Testis (tissue), 3 donors: ENCODE data around the gene DNAJC13. TPM values are rescaled to one million over a fixed set of nuclear protein-coding genes. Genes with fewer than 3 reads are reported as not detected.

Experiments used
- DNase-seq: peaks from one replicate; pipeline ENCODE4 v3.0.0-alpha.2; 2019
- H3K27ac ChIP-seq, 2 donors: fragments of 200-600 bp; sonication (generic); one replicate each; pipeline ENCODE4 v1.5.1; 2019
- H3K27me3 ChIP-seq: fragments of 200-600 bp; sonication (generic); one replicate; pipeline ENCODE4 v1.5.1; 2019
- H3K36me3 ChIP-seq: fragments of 200-600 bp; sonication (generic); one replicate; pipeline ENCODE4 v1.5.1; 2017; ENCODE audit warnings: low read depth; ENCODE audit errors: missing control alignments
- H3K4me1 ChIP-seq: fragments of 200-600 bp; sonication (generic); one replicate; pipeline ENCODE4 v1.5.1; 2019
- H3K4me3 ChIP-seq, 2 donors: fragments of 200-600 bp; sonication (generic); one replicate each; pipeline ENCODE4 v1.5.1; 2017 to 2019
- H3K9me3 ChIP-seq: fragments of 200-600 bp; sonication (generic); one replicate; pipeline ENCODE4 v1.5.1; 2017
- CTCF ChIP-seq, 3 experiments: fragments of 450-650 bp in 2 of 3; fragments of 200-600 bp in 1 of 3; sonication (generic) in 1 of 3; IDR thresholded peaks; one replicate each; pipeline ENCODE4 v1.5.1; 2016 to 2019; ENCODE audit warnings: antibody characterized with exemption in 3 of 3, mild to moderate bottlenecking in 2 of 3, moderate library complexity in 1 of 3
- POLR2A ChIP-seq: fragments of 450-650 bp; IDR thresholded peaks from one replicate; pipeline ENCODE4 v1.6.1; 2017; ENCODE audit warnings: antibody characterized with exemption, mild to moderate bottlenecking, moderate library complexity
- WGBS, 2 donors: methylation state at CpG; one replicate each; pipeline ENCODE4 v1.1.5; 2018; 5-methylcytosine and 5-hydroxymethylcytosine counted together
- intact Hi-C: fragments of 100-400 bp; cut with DNase I; formaldehyde crosslinking; loops from one replicate; pipeline ENCODE4 v1.15.1; 2023; ENCODE audit warnings: low total_unique reads
- polyA plus RNA-seq: library from polyadenylated mRNA; stranded (reverse); fragments of 350-450 nt; fragmentation: Illumina TruSeq; extraction: RNeasy Lipid Tissue Mini Kit (QIAGEN cat#74804); gene quantifications from one replicate; pipeline ENCODE4 v1.2.3, GENCODE V29; 2014; ENCODE audit warnings: low read depth, low replicate concordance; ENCODE audit not compliant: insufficient read depth
- total RNA-seq, 2 donors: library from RNA; depleted of rRNA; stranded (reverse); fragments of >200 nt; gene quantifications; one replicate each; pipeline ENCODE4 v1.2.3, GENCODE V29; 2016

The DNAJC13 gene
- total and polyA plus RNA-seq, 3 donors from 2014 or later: 16.8 to 54.4 (median 40.1) TPM

- TF ChIP-seq CTCF (IDR thresholded peaks at IDR 0.05): no peak
- TF ChIP-seq POLR2A: no peak
- H3K27ac ChIP-seq: no peak overlapping the region
Measured at GRCh38 chr3:132569153-132569552, 151.9 kb downstream of the DNAJC13 start.

GRCh38 chr3:132569580-132569979, 152.3 kb downstream of the DNAJC13 start:
- intact Hi-C loops: no loop called here
- no peak for DNase-seq
- H3K9me3 ChIP-seq: no peaks in the 10 kb centered on the region
- no peaks in the 10 kb centered on the region for H3K36me3 ChIP-seq
- no peak overlapping the region for H3K4me3 ChIP-seq
- H3K27me3 ChIP-seq: no peaks in the 10 kb centered on the region
- H3K4me1 ChIP-seq: peaks cover 4% of the 10 kb centered on the region
- WGBS, 2 donors: 57 to 58% methylated on average over 1 of the region's 1 CpG
- TF ChIP-seq CTCF (IDR thresholded peaks at IDR 0.05) (no peak), POLR2A (no peak)
- H3K27ac ChIP-seq: no peak overlapping the region

More at GRCh38 chr3:132569153-132569552, 151.9 kb downstream of the DNAJC13 start:
- Histone ChIP-seq H3K4me3 (no peak overlapping the region), H3K4me1 (peaks cover 2% of the 10 kb centered on the region), H3K36me3 (no peaks in the 10 kb centered on the region), H3K27me3 (no peaks in the 10 kb centered on the region), H3K9me3 (no peaks in the 10 kb centered on the region)
- WGBS, 2 donors: 37 to 62% methylated on average over 2 of the region's 2 CpGs
- intact Hi-C loops: no loop called here
- no peak for DNase-seq

- no peak for TF ChIP-seq CTCF (IDR thresholded peaks at IDR 0.05)
- no peak for DNase-seq
- H3K27ac ChIP-seq: no peak overlapping the region
- H3K9me3 ChIP-seq: no peaks in the 10 kb centered on the region
- H3K4me1 ChIP-seq: peaks cover 4% of the 10 kb centered on the region
- no peaks in the 10 kb centered on the region for H3K27me3 ChIP-seq
- 75 to 78% methylated on average over 2 of the region's 2 CpGs for WGBS, 2 donors
- no peak overlapping the region for H3K4me3 ChIP-seq
- no peaks in the 10 kb centered on the region for H3K36me3 ChIP-seq
- intact Hi-C loops: no loop called here
Measured at GRCh38 chr3:132570016-132570415, 152.7 kb downstream of the DNAJC13 start.

- no peaks in the 10 kb centered on the region for H3K9me3 ChIP-seq
- peak overlapping the region in 1 of 2 donors; percentile 52 for H3K27ac ChIP-seq
- no peaks in the 10 kb centered on the region for H3K27me3 ChIP-seq
- 54 to 67% methylated on average over 5 of the region's 5 CpGs for WGBS, 2 donors
- intact Hi-C loops: no loop called here
- H3K36me3 ChIP-seq: no peaks in the 10 kb centered on the region
- H3K4me1 ChIP-seq: peaks cover 10% of the 10 kb centered on the region
- DNase-seq: no peak
- no peak for TF ChIP-seq POLR2A
- H3K4me3 ChIP-seq: no peak overlapping the region
Measured at GRCh38 chr3:132573797-132574211, 156.5 kb downstream of the DNAJC13 start.

- intact Hi-C loops: no loop called here
- 92 to 95% methylated on average over 1 of the region's 1 CpG for WGBS, 2 donors
- no peak for DNase-seq
- no peak overlapping the region for H3K27ac ChIP-seq
- TF ChIP-seq CTCF (IDR thresholded peaks at IDR 0.05) (no peak), POLR2A (no peak)
- no peaks in the 10 kb centered on the region for H3K4me1 ChIP-seq
- no peaks in the 10 kb centered on the region for H3K36me3 ChIP-seq
- H3K4me3 ChIP-seq: no peak overlapping the region
- no peaks in the 10 kb centered on the region for H3K9me3 ChIP-seq
- H3K27me3 ChIP-seq: no peaks in the 10 kb centered on the region
Measured at GRCh38 chr3:132587401-132587800, 170.1 kb downstream of the DNAJC13 start.

Other genes starting within 250 kb of the DNAJC13 start
- gene ACP3, start 100.1 kb upstream of the DNAJC13 start, total RNA-seq: 1 to 10 TPM; 5.8 to 7.9 TPM
- gene ACP3, start 100.1 kb upstream of the DNAJC13 start, polyA plus RNA-seq: 2.6 TPM
- under 1 TPM in 1 of 2 donors, not detected in 1; 0.16 TPM for gene ACKR4, start 179.8 kb downstream of the DNAJC13 start, total RNA-seq
- gene ACKR4, start 179.8 kb downstream of the DNAJC13 start, polyA plus RNA-seq: 1.2 TPM
- 10 to 100 TPM; 37.2 to 37.9 TPM for gene ACAD11, start 242.3 kb downstream of the DNAJC13 start, total RNA-seq
- 26.1 TPM for gene ACAD11, start 242.3 kb downstream of the DNAJC13 start, polyA plus RNA-seq
- gene UBA5, start 242.8 kb downstream of the DNAJC13 start, total RNA-seq: 10 to 100 TPM; 25.6 to 52.8 TPM
- 23.2 TPM for gene UBA5, start 242.8 kb downstream of the DNAJC13 start, polyA plus RNA-seq